GM19025 (cell line): ENCODE measurements around the gene PARD6B.
"Not testable (repeated sequence)": the region's sequence is repeated elsewhere in the genome, so short reads cannot be mapped to it uniquely, and the experiment has no call there.

Experiments
- ATAC-seq: cut with Tn5 transposase; IDR thresholded peaks from one replicate; pipeline ENCODE4 v1.9.1; 2021; ENCODE audit warnings: mild to moderate bottlenecking, low read depth, moderate library complexity; ENCODE audit not compliant: unreplicated experiment

PARD6B gene

DNA sequence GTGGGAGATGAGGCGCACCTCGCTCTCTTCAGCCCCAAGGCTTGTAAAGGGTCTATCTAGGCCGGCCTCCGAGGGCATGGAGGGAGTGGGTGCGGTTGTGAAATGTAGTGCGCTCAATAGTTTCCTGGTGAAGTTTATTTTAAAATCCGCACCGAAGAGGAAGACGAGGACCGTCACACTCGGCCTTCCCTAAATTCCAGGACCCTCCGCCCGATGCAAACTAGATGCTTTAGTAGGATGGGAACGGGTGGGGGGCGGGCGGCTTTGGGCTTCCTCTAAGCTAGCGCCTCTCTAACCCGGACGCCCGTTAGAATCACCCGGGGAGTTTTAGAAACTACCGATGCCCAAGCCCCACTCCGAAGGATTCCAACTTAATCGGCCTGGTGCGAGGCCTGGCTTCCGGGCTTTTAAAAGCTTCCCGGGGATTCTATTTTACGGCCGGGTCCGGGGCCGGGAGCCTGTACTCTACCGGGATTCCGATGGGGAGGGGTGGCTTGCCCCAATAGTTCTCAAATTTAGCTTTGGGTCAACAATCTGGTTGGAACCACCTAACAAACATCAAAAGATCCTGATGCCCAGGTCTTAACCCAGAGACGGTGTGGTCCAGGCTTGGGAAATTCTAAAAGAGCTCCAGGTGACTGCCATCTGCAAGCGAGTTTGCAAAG, 62.9 kb downstream of the PARD6B start:
- ATAC-seq = no peak

DNA sequence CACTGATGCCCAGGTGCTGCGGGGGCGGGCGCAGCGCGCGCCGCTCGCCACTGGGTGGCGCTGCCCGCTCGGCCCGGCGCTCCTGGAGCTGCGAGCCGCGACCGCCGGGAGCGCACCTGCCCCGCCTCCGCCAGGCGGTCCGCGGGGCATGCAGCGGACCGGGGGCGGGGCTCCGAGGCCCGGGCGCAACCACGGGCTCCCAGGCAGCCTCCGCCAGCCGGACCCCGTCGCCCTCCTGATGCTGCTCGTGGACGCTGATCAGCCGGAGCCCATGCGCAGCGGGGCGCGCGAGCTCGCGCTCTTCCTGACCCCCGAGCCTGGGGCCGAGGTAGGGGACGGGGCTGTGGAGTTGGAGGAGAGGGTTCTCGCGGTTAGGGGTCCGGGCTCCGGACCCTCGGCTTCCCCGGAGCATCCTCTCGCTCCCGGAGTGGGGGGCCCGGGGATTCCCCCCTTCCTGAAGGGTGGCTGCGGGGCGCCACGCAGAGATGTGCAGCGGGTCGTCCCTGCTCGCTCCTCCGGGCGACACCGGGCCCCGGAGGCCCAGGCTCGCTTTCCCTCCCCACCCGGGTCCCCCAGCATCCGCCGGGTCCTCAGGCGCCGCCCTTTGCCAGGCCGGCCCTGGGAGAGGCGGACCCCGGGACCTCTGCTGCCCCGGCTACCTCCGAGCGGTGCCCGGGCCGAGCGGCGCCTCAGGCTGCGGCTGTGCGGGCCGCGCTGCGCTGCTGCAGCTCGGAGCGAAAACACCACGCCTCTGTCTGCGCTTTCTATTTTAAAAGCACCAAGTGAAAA, 63.7 kb downstream of the PARD6B start, which contains the start of gene BCAS4:
BCAS4 (plus strand) TSS at position 216 of the 789 bp plus-strand sequence; CDS start at position 239, 23 bp downstream.
- peak; percentile 66 for ATAC-seq

DNA sequence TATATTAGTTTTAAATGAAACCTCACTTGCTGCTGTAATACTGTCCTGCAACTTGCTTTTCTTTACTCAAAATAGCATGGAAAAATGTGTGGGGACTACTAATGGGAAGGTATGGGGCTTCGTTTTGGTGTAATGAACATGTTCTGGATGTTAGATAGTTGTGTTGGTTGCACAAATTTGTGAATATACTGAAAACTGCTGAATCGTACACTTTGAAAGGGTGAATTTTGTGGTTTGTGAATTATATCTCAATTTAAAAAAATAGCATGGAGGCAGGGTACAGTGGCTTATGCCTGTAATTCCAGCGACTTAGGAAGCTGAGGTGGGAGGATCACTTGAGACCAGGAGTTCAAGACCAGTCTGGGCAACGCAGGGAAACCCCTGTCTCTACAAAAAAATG, 65.8 kb downstream of the PARD6B start:
- ATAC-seq = no peak

DNA sequence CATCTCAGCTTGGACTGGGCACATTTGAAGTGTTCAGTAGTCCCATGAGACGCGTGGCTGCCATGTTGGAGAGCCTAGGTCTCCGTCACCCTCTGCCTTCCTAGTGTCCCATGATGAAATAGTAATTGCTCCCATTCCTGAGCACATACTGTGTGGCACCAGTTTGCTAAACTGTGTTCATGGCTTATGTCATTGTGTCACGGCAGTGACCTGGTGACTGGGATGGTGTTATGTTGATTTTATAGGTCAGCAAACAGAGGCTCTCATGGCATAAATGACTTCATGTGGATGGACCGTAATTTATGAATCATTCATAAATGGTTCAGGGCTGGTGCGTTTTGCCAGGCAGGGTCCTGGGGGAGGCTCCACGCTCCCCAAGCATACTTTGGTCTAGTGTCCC, 67.3 kb downstream of the PARD6B start:
- no peak for ATAC-seq

DNA sequence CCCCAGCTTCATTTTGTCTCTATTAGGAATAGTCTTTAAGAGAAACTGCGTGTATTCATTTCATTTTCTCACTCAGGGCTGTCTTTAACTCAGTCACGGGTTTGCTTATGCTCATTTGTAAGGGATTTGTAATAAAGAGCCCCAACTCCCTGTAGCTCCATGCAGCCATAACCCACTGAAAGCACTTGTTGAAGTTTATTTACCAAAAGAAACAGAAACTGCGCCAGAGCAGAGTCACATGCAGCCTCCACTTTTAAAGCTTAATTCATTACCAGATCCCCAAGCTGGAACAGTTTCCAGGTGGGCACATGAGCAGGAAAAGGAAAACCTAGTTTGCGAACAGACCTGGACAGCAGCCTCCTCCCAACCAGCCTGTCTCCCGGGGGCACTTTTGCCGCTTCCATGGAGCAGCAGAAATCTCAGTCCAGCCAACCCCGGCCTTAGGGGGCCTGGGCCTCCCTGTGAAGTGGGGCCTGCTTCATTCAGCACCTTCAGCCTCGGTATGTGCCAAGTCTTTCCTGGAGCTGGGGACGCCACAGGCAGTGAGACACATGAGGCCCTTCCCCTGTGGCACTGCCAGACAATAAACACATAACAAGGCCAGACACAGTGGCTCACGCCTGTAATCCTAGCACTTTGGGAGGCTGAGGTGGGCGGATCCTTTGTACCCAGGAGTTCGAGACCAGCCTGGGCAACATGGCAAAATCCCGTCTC, 68.0 kb downstream of the PARD6B start:
- no peak for ATAC-seq

DNA sequence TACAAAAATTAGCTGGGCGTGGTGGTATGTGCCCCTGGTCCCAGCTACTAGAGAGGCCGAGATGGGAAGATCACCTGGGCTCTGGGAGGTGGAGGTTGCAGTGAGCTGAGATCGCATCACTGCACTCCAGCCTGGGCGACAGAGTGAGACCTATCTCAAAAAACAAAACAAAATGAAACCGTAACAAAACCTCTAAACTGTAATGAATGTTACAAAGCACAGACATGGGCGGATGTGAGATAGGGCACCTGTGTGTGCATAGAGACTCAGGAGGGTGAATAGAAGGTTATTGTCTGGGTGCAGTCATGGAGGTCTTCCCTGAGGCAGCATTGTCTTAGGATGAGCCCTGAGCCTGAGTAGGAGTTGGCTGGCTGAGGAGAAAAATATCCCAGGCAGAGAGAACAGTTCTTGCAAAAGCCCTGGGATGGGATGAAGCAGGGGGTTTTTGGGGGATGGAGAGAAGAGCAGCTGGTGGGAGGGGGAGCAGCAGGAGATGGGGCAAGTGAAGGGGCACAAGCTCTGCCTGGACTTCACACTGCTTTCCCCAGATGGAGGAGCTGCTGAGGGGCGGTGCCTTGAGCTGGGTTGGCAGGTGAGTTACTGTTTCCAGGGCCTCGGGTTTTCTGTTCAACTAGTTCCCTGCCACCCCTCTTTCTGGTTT, 68.6 kb downstream of the PARD6B start:
- no peak for ATAC-seq

DNA sequence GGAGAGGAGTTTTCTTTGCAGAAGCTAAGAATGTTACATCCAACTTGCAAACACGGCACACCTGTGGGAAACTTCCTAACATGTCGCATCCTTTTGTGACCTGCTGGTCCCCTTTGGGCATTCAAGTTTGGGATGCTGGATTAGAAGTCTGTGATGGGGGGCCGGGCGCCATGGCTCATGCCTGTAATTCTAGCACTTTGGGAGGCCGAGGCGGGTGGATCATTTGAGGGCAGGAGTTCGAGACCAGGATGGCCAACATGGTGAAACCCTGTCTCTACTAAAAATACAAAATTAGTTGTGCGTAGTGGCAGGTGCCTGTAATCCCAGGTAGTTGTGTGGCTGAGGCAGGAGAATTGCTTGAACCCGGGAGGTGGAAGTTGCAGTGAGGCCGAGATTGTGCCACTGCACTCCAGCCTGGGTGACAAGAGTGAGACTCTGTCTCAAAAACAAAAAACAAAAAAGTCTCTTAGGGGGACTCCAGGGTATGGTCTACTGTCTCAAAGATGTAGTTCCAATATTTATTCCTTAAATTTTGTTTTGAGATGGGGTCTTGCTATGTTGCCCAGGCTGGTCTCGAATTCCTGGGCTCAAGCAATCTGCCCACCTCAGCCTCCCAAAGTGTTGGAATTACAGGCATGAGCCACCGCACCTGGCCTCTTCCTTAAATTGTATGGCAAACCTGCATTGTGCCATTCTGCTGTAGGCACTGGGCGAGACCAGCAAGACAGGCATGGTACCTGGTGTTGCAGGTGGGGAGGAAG, 69.8 kb downstream of the PARD6B start:
- not testable (repeated sequence) for ATAC-seq

DNA sequence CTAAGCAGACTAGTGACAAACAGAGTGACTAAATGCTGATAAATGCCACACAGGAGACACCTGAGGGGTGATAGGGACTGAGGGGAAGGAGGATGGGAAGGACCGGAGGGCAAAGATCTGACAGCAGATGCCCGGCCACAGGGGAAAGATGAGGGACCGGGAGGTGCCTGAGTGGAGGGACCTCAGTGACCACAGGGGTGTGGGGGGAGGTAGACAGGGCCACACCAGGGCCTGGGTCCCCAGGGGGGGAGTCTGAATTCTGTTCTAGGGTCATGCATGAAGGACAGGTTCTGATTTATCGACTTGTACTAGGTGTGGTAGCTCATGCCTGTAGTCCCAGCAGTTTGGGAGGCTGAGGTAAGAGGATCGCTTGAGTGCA, 70.4 kb downstream of the PARD6B start:
- no peak for ATAC-seq

DNA sequence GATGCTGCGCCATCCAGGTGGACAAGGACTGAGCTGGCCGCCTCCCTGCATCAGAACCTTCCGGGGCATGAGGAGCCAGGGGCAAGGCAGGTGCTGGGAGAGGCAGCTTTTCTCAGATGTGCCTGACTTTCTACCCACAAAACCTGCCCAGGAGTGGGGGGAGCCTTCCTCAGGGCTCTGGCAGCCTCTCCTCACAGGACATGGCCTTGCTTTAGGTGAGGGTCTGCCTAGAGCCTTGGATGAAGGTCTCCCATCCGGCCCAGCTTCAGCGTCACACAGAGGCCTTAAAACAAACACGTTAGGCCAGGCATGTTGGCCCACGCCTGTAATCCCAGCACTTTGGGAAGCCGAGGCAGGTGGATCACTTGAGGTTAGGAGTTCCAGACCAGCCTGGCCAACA, 70.9 kb downstream of the PARD6B start:
- no peak for ATAC-seq

DNA sequence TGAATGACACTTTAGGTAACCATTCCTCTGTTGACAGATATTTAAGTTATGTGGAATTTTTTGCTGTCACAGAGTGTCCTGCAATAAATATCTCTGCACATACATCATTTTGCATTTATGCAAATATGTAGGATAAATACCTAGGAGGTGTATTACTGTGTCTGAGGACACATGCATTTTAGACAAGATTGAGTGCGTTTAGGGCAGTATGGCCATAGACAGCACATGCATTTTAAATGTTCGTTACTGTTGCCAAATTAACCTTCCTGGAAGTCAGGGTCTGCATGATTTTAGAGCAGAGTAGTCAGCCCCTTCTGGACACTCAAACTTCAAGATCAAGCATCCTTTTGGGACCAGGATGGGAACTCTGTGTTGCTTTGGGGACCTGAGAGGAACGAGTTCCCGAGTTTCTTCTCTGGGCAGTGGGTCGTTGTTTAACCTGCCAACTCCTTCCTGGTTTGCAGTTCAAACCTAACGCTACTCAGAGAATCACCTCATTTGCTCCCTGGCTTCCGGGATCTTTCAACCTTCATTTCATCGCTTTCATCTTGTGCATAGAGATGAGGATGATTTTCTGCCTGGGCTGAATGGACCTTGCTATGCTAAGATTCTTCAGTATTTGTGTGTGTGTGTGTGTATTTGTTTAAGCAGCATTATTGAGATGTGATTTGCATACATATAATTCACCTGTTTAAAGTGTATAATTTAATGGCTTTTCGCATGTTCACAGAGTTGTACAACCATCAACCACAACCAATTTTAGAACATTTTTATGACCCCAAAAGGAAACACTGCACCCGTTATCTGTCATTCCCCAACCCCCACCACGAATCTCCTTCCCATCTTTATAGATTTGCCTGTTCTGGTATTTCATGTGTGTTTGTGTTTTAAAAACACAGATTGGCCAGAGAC, 73.3 kb downstream of the PARD6B start:
- no peak for ATAC-seq

DNA sequence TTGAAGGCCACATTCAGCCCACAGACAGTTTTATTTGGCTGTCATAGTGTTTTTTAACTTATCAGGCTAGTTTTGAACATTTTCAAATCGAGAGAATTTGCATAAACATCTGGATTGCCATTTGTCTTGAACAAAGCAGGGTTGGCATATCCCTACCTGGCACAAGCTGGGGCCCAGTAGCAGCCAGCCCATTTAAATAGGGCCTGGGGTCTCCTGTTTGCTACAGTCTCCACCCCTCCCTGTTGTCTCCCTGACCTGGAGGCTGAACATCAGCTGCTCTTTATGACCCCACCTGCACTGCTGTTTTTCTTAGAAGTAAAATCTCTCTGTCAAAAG, 73.9 kb downstream of the PARD6B start:
- ATAC-seq = no peak

DNA sequence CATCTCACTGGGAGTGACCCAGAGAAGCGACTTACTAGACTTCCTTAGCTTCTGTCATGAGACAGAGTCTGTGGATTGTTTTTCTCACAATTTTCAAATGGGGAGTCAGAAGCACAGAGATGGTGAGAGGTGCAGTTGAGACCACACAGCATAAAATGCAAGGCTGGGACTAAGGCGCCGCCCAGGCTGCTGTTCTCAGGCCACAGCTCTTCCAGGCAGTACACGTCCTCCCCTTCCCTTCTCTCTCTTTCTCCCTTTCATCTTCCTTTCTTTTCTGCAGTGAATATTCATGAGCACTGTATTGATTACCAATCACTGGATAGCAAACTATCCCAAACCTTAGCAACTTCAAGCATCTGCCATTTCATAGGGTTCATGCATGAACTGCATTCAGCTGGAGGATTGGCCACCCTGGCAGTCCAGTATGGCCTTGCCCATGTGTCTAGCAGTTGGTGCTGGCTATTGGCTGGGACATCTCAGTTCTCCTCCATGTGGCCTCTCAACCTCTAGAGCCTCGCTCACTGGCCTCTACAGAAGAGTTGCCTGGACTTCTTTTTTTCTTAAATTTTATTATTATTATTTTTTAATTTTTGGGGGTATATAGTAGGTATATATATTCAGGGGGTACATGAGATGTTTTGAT, 74.9 kb downstream of the PARD6B start:
- ATAC-seq = no peak
